Measurements from ENCODE around the gene SRBD1. TPM values are rescaled to one million over a fixed set of nuclear protein-coding genes. Genes with fewer than 3 reads are reported as not detected.

Gene SRBD1
- total and polyA plus RNA-seq, 2 of the 8 experiments (the other 6 are each of a cell fraction or from before 2014, with no cell fraction given) = 4.6 to 20.0 TPM

DNA sequence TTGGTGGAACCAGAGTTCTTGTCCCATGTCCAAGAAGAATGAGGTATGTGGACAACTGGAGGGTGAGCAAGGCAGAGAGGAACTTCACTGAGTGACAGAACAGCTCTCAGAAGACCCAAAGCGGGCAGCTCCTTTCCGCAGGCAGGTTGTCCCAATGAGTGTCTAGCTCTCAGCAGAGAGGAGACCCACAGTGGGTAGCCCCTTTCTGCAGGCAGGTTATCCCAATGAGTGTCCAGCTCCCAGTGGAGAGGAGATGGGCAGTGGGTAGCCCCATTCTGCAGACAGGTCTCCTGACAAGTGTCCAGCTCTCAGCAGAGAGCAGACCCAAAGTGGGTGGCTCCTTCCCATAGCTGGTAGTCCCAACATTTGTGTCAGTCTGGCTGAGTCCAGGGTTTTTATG lies 69.6 kb downstream of the SRBD1 start:
- Histone ChIP-seq H4K8ac (ENCODE audit: extremely low read depth, insufficient read depth, low read length) (no peak overlapping the region), H3K4me1 (replicated peaks in 1 of 4; ENCODE audit: control insufficient read depth in 3 of 4, insufficient read depth in 4 of 4, low read length in 3 of 4) (no peaks in the 10 kb centered on the region), H3K36me3 (ENCODE audit: control insufficient read depth in 2 of 4, insufficient read depth in 4 of 4, low read length in 3 of 4) (peaks cover 0 to 33% (median 7%) of the 10 kb centered on the region in 4 experiments; a peak in 2 of 8 replicates), H2AK5ac (ENCODE audit: low read depth, low read length) (no peak overlapping the region), H4K91ac (replicated peaks; ENCODE audit: insufficient read length, low read length) (no peak overlapping the region), H3K27ac (ENCODE audit: low read depth, low read length) (no peak overlapping the region), H4K5ac (ENCODE audit: insufficient read length, low read depth, low read length) (no peak overlapping the region), H3K18ac (ENCODE audit: extremely low read depth, low read length) (no peak overlapping the region), H3K27me3 (replicated peaks in 1 of 4; ENCODE audit: control insufficient read depth in 3 of 4, extremely low read depth in 1 of 4, insufficient read depth in 3 of 4, low read length in 3 of 4) (no peaks in the 10 kb centered on the region), H2BK120ac (replicated peaks; ENCODE audit: low read depth, low read length) (no peak overlapping the region), H2BK12ac (ENCODE audit: low read depth, low read length) (no peak overlapping the region), H2BK20ac (ENCODE audit: low read length) (no peak overlapping the region), H3K9me3 (ENCODE audit: insufficient read depth in 2 of 2, low read depth in 1 of 2, low read length in 1 of 2) (no peaks in the 10 kb centered on the region), H3K9ac (replicated peaks in 1 of 4; ENCODE audit: extremely low read depth in 1 of 4, low read depth in 3 of 4, low read length in 3 of 4) (no peak overlapping the region), H3K4ac (replicated peaks; ENCODE audit: insufficient read length, low read depth, low read length) (no peak overlapping the region), H4K20me1 (replicated peaks in 1 of 2; ENCODE audit: control insufficient read depth in 1 of 2, insufficient read depth in 2 of 2, low read length in 2 of 2) (peaks cover 0 to 2% of the 10 kb centered on the region in 2 experiments), H3K23me2 (ENCODE audit: low read depth, low read length) (no peaks in the 10 kb centered on the region), H3K79me2 (ENCODE audit: control insufficient read depth in 1 of 2, insufficient read depth in 2 of 2, low read length in 2 of 2) (no peaks in the 10 kb centered on the region), H3K4me2 (ENCODE audit: insufficient read depth in 1 of 2, low read depth in 2 of 2, low read length in 2 of 2) (no peak overlapping the region), H2AFZ (ENCODE audit: low read length) (no peak overlapping the region), H3K23ac (ENCODE audit: insufficient read length) (no peak overlapping the region), H3K79me1 (ENCODE audit: low read depth, low read length) (no peaks in the 10 kb centered on the region), H3K4me3 (ENCODE audit: extremely low read depth in 1 of 4, insufficient read depth in 2 of 4, low read depth in 3 of 4, low read length in 4 of 4) (no peak overlapping the region), H2BK5ac (ENCODE audit: low read depth, low read length) (no peak overlapping the region), H3K14ac (ENCODE audit: insufficient read length) (no peak overlapping the region), H3K56ac (replicated peaks; ENCODE audit: insufficient read length, low read depth, low read length) (no peak overlapping the region), H2BK15ac (ENCODE audit: low read length) (no peak overlapping the region)
- ChIA-PET CTCF (ENCODE audit: partially characterized antibody) (no interaction called here), POLR2A (ENCODE audit: partially characterized antibody) (no interaction called here)
- TF ChIP-seq SRF (IDR thresholded peaks at IDR 0.05; ENCODE audit: low read depth, low read length) = no peak
- TF ChIP-seq RNF2 (IDR thresholded peaks at IDR 0.05; ENCODE audit: borderline replicate concordance, low read depth, low read length, missing control alignments, poor library complexity, severe bottlenecking) = no peak
- no peak for TF ChIP-seq PHF8 (conservative IDR thresholded peaks at IDR 0.05; ENCODE audit: low read depth, low read length)
- TF ChIP-seq EGR1 (IDR thresholded peaks at IDR 0.05; ENCODE audit: borderline replicate concordance, low read depth, low read length) = no peak
- TF ChIP-seq SIN3A (conservative IDR thresholded peaks at IDR 0.05 in 1 of 2, IDR thresholded peaks at IDR 0.05 in 1 of 2; ENCODE audit: low read depth in 1 of 2, low read length in 2 of 2) = no peak
- no peak for TF ChIP-seq SAP30 (IDR thresholded peaks at IDR 0.05; ENCODE audit: insufficient read depth, insufficient replicate concordance, low read length)
- no peak for TF ChIP-seq GTF2F1 (IDR thresholded peaks at IDR 0.05; ENCODE audit: borderline replicate concordance, low read depth, low read length)
- TF ChIP-seq CHD1 (IDR thresholded peaks at IDR 0.05; ENCODE audit: low read depth, low read length) = no peak
- TF ChIP-seq EZH2 (IDR thresholded peaks at IDR 0.05; ENCODE audit: low read depth, low read length, severe bottlenecking) = no peak
- TF ChIP-seq CEBPB (IDR thresholded peaks at IDR 0.05; ENCODE audit: low read depth, low read length) = no peak
- no peak for TF ChIP-seq TAF1 (IDR thresholded peaks at IDR 0.05; ENCODE audit: low read depth, low read length)
- DNase-seq (ENCODE audit: low read depth in 1 of 2, low spot score in 2 of 2) (no peak), FAIRE-seq (no peak)
- WGBS, 2 experiments (ENCODE audit: extremely low coverage in 1 of 2, insufficient coverage in 1 of 2, insufficient read length in 1 of 2, insufficient replicate concordance in 2 of 2, low coverage in 1 of 2, low lambda C conversion rate in 2 of 2, missing lambda C conversion rate in 1 of 2) = 86% methylated on average over 2 of the region's 2 CpGs; no CpG with 5 or more reads in 1 of the 2 experiments

All from H1 (cell line).